GF-D8 (cell line): ENCODE data around the gene PRRT3.
"Not testable (repeated sequence)": the region's sequence is repeated elsewhere in the genome, so short reads cannot be mapped to it uniquely, and the experiment has no call there.

Experiments
- DNase-seq: peaks from one replicate; lab custom pipeline; 2025; lab: John Stamatoyannopoulos, UW

PRRT3 gene

GRCh38 chr3:9897408-9898372 lies 54.5 kb downstream of the PRRT3 start:
- no peak for DNase-seq

GRCh38 chr3:9896755-9897407 lies 55.3 kb downstream of the PRRT3 start:
- not testable (repeated sequence) for DNase-seq

- DNase-seq: not testable (repeated sequence)
Observed at GRCh38 chr3:9895715-9896114, 56.5 kb downstream of the PRRT3 start.
